Upper lobe of left lung (tissue), 6 donors: Measurements from ENCODE around the gene TTC28. TPM values are rescaled to one million over a fixed set of nuclear protein-coding genes. Genes with fewer than 3 reads are reported as not detected.

Experiments used
- ATAC-seq, 2 donors: fragments of 200-7000 bp; cut with Tn5 transposase; one replicate each; pipeline ENCODE4 v1.9.1; 2022; ENCODE audit warnings: mild to moderate bottlenecking in 2 of 2, moderate library complexity in 2 of 2; ENCODE audit not compliant: low FRiP score in 2 of 2
- DNase-seq, 2 donors: peaks; one replicate each; pipeline ENCODE4 v3.0.0-alpha.2; 2019 to 2020
- H3K27ac ChIP-seq, 4 donors: fragments of 200-600 bp; sonication (generic); one replicate each; pipeline ENCODE4 v1.5.1; 2016 to 2019
- H3K27me3 ChIP-seq, 4 donors: fragments of 200-600 bp; sonication (generic); one replicate each; pipeline ENCODE4 v1.5.1; 2017 to 2019
- H3K36me3 ChIP-seq, 4 donors: fragments of 200-600 bp; sonication (generic); one replicate each; pipeline ENCODE4 v1.5.1; 2016 to 2019
- H3K4me1 ChIP-seq, 4 donors: fragments of 200-600 bp; sonication (generic); one replicate each; pipeline ENCODE4 v1.5.1; 2018 to 2019
- H3K4me3 ChIP-seq, 4 donors: fragments of 200-600 bp; sonication (generic); one replicate each; pipeline ENCODE4 v1.5.1; 2017 to 2019; ENCODE audit warnings: mild to moderate bottlenecking in 2 of 4, moderate library complexity in 1 of 4
- H3K9me3 ChIP-seq, 4 donors: fragments of 200-600 bp; sonication (generic); one replicate each; pipeline ENCODE4 v1.5.1; 2018 to 2019
- EP300 ChIP-seq, 4 donors: sonication (generic); formaldehyde crosslinking; IDR thresholded peaks; one replicate each; pipeline ENCODE4 v1.5.1; 2017; ENCODE audit warnings: antibody characterized with exemption in 4 of 4, control low read depth in 2 of 4
- POLR2A ChIP-seq, 4 donors: fragments of 450-650 bp; IDR thresholded peaks; one replicate each; pipeline ENCODE4 v1.5.1; 2016 to 2017; ENCODE audit warnings: antibody characterized with exemption in 4 of 4, mild to moderate bottlenecking in 2 of 4
- POLR2AphosphoS5 ChIP-seq, 2 donors: sonication (generic); formaldehyde crosslinking; IDR thresholded peaks; one replicate each; pipeline ENCODE4 v1.5.1; 2017; ENCODE audit warnings: antibody characterized with exemption in 2 of 2
- WGBS, 2 donors: methylation state at CpG; one replicate each; pipeline ENCODE4 v1.1.5; 2017 to 2018; 5-methylcytosine and 5-hydroxymethylcytosine counted together
- total RNA-seq, 6 donors: library from RNA; depleted of rRNA in 4 of 6; stranded (reverse); fragments of >200 nt in 4 of 6; gene quantifications; one replicate each; pipeline versions ENCODE4 v1.1.0 to v1.2.1, GENCODE V29; 2016 to 2021
- TF ChIP-seq, protein P1 (sequence below), 6 experiments: fragments of 450-650 bp in 4 of 6; fragments of 200-600 bp in 2 of 6; sonication (generic) in 2 of 6; IDR thresholded peaks; one replicate each; pipeline ENCODE4 v1.5.1; 2016 to 2019; ENCODE audit warnings: antibody characterized with exemption in 6 of 6
- donor health status: DM: no; HTN: no; CAD: no; lungs with moderate emphysema.
- donor health status: DM: no; HTN: yes; CAD: no; lungs with severe emphysema.

The TTC28 gene
- total RNA-seq, 6 donors from 2014 or later, result 30.1 to 69.4 (median 41.4) TPM

DNA sequence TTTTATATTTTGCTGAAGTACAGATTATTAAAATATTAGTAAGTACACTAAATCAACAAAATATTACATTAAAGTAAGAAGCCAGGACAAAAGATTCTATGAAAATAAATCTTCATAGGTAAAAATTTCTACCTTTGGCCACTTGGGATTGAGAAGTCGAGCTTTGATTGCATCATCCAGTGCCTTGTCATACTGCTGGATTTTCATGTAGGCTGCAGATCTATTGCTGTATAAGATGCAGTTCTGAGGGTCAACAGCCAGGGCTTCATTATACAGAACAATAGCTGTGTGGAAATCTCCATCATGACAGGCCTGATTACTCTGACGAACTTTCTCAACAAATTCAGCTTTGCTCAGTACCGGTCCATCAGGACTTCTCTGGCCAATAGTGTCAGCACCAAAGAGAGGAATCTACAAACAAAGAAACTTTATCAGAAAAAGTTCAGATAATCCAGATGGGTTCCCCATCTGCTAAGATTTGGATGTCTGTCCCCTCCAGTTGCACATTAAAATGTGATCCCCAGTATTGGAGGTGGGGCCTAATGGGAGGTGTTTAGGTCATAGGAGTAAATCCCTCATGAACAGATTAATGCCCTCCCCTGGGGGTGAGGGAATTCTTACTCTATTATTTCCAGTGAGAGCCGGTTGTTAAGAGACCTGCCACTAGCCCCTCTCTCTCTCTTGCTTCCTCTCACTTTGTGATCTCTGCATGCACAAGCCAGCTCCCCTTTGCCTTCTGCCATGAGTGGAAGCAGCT is 50.0 kb downstream of the TTC28 start:
- Histone ChIP-seq H3K4me3 (no peak overlapping the region), H3K27me3 (no peaks in the 10 kb centered on the region), H3K9me3 (no peaks in the 10 kb centered on the region), H3K27ac (no peak overlapping the region), H3K4me1 (no peaks in the 10 kb centered on the region), H3K36me3 (no peaks in the 10 kb centered on the region)
- no peak for ATAC-seq
- 79 to 83% methylated on average over 4 of the region's 4 CpGs for WGBS, 2 donors
- no peak for TF ChIP-seq EP300 (IDR thresholded peaks at IDR 0.05)
- no peak for TF ChIP-seq POLR2AphosphoS5 (IDR thresholded peaks at IDR 0.05)
- TF ChIP-seq, protein P1, sequence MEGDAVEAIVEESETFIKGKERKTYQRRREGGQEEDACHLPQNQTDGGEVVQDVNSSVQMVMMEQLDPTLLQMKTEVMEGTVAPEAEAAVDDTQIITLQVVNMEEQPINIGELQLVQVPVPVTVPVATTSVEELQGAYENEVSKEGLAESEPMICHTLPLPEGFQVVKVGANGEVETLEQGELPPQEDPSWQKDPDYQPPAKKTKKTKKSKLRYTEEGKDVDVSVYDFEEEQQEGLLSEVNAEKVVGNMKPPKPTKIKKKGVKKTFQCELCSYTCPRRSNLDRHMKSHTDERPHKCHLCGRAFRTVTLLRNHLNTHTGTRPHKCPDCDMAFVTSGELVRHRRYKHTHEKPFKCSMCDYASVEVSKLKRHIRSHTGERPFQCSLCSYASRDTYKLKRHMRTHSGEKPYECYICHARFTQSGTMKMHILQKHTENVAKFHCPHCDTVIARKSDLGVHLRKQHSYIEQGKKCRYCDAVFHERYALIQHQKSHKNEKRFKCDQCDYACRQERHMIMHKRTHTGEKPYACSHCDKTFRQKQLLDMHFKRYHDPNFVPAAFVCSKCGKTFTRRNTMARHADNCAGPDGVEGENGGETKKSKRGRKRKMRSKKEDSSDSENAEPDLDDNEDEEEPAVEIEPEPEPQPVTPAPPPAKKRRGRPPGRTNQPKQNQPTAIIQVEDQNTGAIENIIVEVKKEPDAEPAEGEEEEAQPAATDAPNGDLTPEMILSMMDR (IDR thresholded peaks at IDR 0.05), result no peak
- no peak for DNase-seq

DNA sequence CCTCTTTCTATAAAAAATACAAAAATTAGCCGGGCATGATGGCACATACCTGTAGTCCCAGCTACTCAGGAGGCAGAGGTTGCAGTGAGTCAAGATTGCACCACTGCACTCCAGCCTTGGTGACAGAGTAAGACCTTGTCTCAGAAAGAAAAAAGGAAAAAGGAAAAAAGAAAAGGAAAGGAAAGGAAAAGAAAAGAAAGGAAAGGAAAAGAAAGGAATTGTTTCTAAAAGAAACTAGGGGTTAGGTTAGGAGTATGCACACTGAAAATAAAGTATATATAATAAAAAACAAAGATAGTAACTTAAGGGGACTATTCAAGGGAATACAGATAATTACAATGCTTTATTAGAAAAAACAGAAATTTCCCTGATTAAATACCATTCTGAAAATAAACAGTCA is 50.9 kb downstream of the TTC28 start:
- ATAC-seq, result no peak
- Histone ChIP-seq H3K4me1 (no peaks in the 10 kb centered on the region), H3K36me3 (no peaks in the 10 kb centered on the region), H3K4me3 (no peak overlapping the region), H3K27me3 (no peaks in the 10 kb centered on the region), H3K9me3 (no peaks in the 10 kb centered on the region), H3K27ac (no peak overlapping the region)
- WGBS, 2 donors, result 91 to 100% methylated on average over 1 of the region's 1 CpG
- DNase-seq, result no peak
- no peak for TF ChIP-seq EP300 (IDR thresholded peaks at IDR 0.05)
- no peak for TF ChIP-seq POLR2A (IDR thresholded peaks at IDR 0.05)
- no peak for TF ChIP-seq POLR2AphosphoS5 (IDR thresholded peaks at IDR 0.05)
- TF ChIP-seq, protein P1 (IDR thresholded peaks at IDR 0.05), result no peak

DNA sequence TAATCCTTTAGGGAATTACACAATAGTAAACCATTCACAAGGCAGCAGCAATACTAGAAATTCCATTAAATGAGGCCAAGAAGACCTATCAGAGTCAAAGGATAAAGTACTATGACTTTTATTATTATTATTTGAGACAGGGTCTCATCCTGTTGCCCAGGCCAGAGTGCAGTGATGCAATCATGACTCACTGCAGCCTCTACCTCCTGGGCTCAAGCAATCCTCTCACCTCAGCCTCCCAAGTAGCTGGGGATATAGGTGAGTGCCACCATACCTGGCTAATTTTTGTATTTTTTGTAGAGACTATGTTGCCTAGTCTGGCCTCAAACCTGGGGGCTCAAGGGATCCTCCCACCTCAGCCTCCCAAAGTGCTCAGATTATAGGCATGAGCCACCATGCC is 51.8 kb downstream of the TTC28 start:
- TF ChIP-seq POLR2A (IDR thresholded peaks at IDR 0.05) (no peak), EP300 (IDR thresholded peaks at IDR 0.05) (no peak), POLR2AphosphoS5 (IDR thresholded peaks at IDR 0.05) (no peak)
- TF ChIP-seq, protein P1 (IDR thresholded peaks at IDR 0.05), result no peak
- no peaks in the 10 kb centered on the region for H3K4me1 ChIP-seq
- ATAC-seq, result no peak
- no peaks in the 10 kb centered on the region for H3K36me3 ChIP-seq
- H3K9me3 ChIP-seq, result no peaks in the 10 kb centered on the region
- no peaks in the 10 kb centered on the region for H3K27me3 ChIP-seq
- DNase-seq, result no peak
- no peak overlapping the region for H3K27ac ChIP-seq
- H3K4me3 ChIP-seq, result no peak overlapping the region

DNA sequence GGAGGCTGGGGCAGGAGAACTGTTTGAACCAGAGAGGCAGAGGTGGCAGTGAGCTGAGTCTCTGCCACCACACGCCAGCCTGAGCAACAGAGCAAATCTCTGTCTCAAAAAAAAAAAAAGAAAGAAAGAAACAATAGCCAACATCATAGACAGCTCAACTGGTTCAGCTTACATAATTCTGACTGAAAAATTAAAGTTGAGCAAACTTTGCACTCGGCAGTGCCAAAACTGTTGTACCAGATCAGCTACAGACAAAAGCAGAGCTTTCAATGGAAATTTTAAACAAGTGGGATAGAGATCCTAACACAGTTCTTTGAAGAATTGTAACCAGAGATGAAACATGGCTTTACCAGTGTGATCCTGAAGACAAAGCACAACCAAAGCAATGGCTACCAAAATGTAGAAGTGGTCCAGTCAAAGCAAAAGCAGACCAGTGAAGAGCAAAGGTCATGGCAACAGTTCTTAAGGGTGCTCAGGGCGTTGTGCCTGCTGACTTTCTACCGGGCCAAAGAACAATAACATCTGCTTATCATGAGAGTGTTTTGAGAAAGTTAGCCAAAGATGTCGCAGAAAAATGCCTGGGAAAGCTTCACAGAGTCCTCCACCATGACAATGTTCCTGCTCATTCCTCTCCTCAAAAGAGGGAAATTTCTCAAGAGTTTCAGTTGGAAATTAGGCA is 59.3 kb downstream of the TTC28 start:
- no peaks in the 10 kb centered on the region for H3K4me1 ChIP-seq
- 65 to 66% methylated on average over 5 of the region's 5 CpGs for WGBS, 2 donors
- TF ChIP-seq POLR2AphosphoS5 (IDR thresholded peaks at IDR 0.05) (no peak), EP300 (IDR thresholded peaks at IDR 0.05) (no peak), POLR2A (IDR thresholded peaks at IDR 0.05) (no peak)
- TF ChIP-seq, protein P1 (IDR thresholded peaks at IDR 0.05), result no peak
- H3K27ac ChIP-seq, result no peak overlapping the region
- H3K27me3 ChIP-seq, result no peaks in the 10 kb centered on the region
- DNase-seq (no peak), ATAC-seq (no peak)
- H3K9me3 ChIP-seq, result no peaks in the 10 kb centered on the region
- no peak overlapping the region for H3K4me3 ChIP-seq
- no peaks in the 10 kb centered on the region for H3K36me3 ChIP-seq
